GM20000 (cell line): ENCODE results near the gene MINK1.
"Not testable (repeated sequence)": the region's sequence is repeated elsewhere in the genome, so short reads cannot be mapped to it uniquely, and the experiment has no call there.

Source experiments
- DNase-seq: peaks from one replicate; pipeline ENCODE4 v3.0.0; 2012; ENCODE audit warnings: low spot score
- CTCF ChIP-seq: IDR thresholded peaks from 2 replicates; pipeline ENCODE4 v1.5.1; 2012; ENCODE audit warnings: mild to moderate bottlenecking, control low read depth; ENCODE audit errors: extremely low read depth, missing control alignments

MINK1 gene

DNA sequence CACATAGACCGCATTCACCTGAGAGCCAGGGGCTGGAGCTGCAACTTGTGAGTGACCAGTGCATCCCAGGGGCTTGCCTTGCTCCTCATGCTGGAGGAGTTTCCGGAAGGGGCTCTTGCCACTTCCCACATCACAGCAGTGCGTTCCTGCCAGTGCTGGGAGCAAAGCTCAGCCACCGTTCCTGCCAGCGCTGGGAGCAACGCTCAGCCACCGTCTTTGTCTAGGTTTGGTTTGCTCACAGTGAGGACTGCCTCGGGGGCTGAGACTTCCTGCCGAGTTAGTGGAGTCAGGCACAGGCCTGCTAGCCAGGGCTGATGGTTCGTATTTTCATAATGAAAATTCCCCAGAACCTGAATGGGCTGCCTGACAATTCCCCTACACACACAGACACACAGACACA, 75.2 kb downstream of the MINK1 start:
- no peak for TF ChIP-seq CTCF
- DNase-seq = no peak

- peak; percentile 57 for TF ChIP-seq CTCF
Measured at GRCh38 chr17:4908711-4909496, 75.8 kb downstream of the MINK1 start.

GRCh38 chr17:4913994-4914393, 80.9 kb downstream of the MINK1 start:
- no peak for DNase-seq
- TF ChIP-seq CTCF = no peak

More at GRCh38 chr17:4908711-4909496, 75.8 kb downstream of the MINK1 start:
- DNase-seq = peak; percentile 82

DNA sequence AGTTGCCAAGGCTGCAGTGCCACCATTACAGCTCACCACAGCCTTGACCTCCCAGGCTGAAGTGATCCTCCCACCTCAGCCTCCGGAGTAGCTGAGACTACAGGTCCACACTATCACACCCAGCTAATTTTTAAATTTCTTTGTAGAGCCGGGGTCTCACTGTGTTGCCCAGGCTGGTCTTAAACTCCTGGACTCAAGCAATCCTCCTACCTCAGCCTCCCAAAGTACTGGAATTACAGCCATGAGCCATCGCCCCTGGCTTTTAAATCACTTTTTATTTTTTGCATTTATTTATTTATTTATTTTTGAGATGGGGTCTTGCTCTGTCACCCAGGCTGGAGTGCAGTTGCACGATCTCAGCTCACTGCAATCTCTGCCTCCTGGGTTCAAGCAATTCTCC, 81.4 kb downstream of the MINK1 start:
- DNase-seq = not testable (repeated sequence)

DNA sequence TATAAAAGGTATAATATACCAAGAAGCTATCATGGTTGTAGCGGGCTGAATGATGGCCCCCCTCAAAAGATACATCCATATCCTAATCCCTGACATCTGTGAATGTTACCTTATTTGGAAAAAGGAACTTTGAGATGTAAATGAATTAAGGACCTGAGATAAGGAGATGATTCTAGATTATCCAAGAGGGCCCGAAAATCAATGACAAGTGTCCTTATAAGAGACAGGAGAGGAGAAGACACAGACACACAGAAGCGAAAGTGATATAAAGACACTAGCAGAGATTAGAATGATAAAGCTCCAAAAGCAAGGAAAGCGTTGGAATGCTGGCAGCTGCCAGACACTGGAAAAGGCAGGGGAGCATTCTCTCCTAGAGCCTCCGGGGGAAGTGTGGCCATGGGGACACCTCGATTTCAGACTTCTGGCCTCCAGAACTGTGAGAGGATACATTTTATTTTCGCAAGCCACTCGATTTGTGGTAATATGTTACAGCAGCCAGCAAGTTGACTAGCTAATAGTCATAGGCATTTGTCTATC, 86.4 kb downstream of the MINK1 start:
- TF ChIP-seq CTCF = no peak
- no peak for DNase-seq

DNA sequence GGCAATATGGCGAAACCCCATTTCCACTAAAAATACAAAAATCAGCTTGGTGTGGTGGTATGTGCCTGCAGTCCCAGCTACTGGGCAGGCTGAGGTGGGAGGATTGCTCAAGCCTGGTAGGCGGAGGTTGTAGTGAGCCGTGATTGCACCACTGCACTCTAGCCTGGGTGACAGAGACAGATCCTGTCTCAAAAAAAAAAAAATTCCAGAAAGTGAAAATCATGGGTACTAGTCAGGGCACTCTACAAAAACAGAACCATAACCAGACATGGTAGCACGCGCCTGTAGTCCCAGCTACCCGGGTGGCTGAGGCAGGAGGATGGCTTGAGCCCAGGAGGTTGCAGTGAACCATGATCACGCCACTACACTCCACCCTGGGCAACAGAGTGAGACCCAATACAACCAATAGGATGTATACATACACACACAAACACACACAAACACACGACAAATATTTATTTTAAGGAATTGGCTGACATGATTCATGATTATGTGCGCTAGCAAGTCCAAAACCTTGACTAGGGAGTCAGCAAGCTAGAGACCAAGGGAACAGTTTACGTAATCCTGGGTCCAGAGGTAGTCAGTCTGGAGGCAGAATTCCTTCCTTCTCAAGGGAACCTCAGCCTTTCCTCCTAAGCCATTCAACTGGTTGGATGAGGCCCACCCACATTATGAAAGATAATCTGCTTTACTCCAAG, 87.4 kb downstream of the MINK1 start:
- no peak for TF ChIP-seq CTCF
- no peak for DNase-seq

GRCh38 chr17:4921320-4921719, 88.2 kb downstream of the MINK1 start:
- no peak for DNase-seq
- no peak for TF ChIP-seq CTCF

DNA sequence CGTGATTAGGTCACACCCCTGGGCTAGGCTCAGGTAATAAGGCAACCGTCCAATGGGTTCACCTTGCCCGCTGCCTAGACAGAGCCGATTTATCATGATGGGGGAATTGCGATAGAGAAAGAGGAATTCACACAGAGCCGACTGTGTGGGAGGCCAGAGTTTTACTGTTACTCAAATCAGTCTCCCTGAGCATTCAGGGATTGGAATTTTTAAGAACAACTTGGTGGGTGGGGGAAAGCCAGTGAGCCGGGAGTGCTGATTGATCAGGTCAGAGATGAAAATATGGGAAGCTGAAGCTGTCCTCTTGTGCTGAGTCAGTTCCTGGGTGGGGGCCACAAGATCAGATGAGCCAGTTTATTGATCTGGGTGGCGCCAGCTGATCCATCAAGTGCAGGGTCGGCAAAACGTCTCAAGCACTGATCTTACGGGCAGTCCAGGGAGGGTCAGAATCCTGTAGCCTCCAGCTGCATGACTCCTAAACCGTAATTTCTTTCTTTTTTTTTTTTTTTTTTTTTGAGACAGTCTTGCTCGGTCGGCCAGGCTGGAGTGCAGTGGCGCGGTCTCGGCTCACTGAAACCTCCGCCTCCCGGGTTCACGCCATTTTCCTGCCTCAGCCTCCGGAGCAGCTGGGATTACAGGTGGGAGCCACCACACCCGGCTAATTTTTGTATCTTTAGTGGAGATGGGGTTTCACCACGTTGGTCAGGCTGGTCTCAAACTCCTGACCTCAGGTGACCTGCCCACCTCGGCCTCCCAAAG, 93.6 kb downstream of the MINK1 start:
- not testable (repeated sequence) for DNase-seq
